GM12891 (cell line): Measurements from ENCODE around the gene DUS3L.

Experiments used
- PAX5 ChIP-seq: IDR thresholded peaks from 2 replicates; pipeline ENCODE4 v1.6.1; 2011; ENCODE audit warnings: low read length, moderate library complexity, mild to moderate bottlenecking; ENCODE audit not compliant: insufficient read depth, severe bottlenecking
- TAF1 ChIP-seq: IDR thresholded peaks from 2 replicates; pipeline ENCODE4 v1.6.1; 2011; ENCODE audit warnings: low read depth, low read length, control low read depth

GRCh38 chr19:5827342-5827890 lies 36.5 kb upstream of the DUS3L start:
- TF ChIP-seq PAX5 (no peak), TAF1 (no peak)
